ENCODE measurements around the gene DYNC1LI1. TPM values are rescaled to one million over a fixed set of nuclear protein-coding genes. Genes with fewer than 3 reads are reported as not detected.

The DYNC1LI1 gene
- total RNA-seq, 1 experiment from 2014 or later: 56.2 TPM

DNA sequence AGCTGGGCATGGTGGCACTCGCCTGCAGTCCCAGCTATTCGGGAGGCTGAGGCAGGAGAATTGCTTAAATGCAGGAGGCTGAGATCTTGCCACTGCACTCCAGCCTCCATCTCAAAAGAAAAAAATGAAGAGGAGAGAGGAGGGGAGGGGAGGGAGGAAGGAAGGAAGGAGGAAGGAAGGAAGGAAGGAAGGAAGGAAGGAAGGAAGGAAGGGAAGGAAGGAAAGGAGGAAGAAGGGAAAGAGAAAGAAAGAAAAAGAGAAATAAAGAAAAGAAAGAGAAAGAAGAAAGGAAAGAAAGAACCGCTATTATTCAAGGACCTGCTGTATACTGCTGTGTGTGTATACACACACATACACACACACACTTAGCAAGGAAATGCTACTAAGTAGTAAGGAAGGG lies 35.6 kb upstream of the DYNC1LI1 start:
- Histone ChIP-seq H2BK20ac (ENCODE audit: low read depth, low read length, poor library complexity, severe bottlenecking) (no peak overlapping the region), H4K20me1 (ENCODE audit: control insufficient read depth, insufficient read depth, insufficient read length) (no peaks in the 10 kb centered on the region), H3T11ph (ENCODE audit: low read length) (no peak overlapping the region), H2BK120ac (ENCODE audit: low read depth, low read length, poor library complexity, severe bottlenecking) (no peak overlapping the region), H3K9ac (ENCODE audit: extremely low read depth, insufficient read length, low read length) (no peak overlapping the region), H3K79me1 (ENCODE audit: insufficient read depth, low read depth, low read length, poor library complexity, severe bottlenecking) (no peaks in the 10 kb centered on the region), H2AFZ (ENCODE audit: low read length) (no peak overlapping the region), H3K27ac (ENCODE audit: insufficient read length, low read depth, low read length) (no peak overlapping the region), H3K79me2 (ENCODE audit: insufficient read depth, low read length) (no peaks in the 10 kb centered on the region), H2BK5ac (ENCODE audit: insufficient read length, low read length) (no peak overlapping the region), H3K18ac (ENCODE audit: insufficient read length, low read depth, low read length) (no peak overlapping the region), H4K8ac (replicated peaks; ENCODE audit: insufficient read length, low read depth, low read length) (no peak overlapping the region), H3K9me3 (ENCODE audit: control insufficient read depth, low read depth, low read length) (no peaks in the 10 kb centered on the region), H2BK15ac (ENCODE audit: low read depth, low read length) (no peak overlapping the region), H3K27me3 (ENCODE audit: insufficient read depth, low read length) (no peaks in the 10 kb centered on the region), H3K4me2 (ENCODE audit: insufficient read depth, insufficient read length, low read length) (no peak overlapping the region), H2BK12ac (ENCODE audit: insufficient read length, low read depth, low read length) (no peak overlapping the region), H3K56ac (ENCODE audit: insufficient read length, low read depth, low read length) (no peak overlapping the region), H2AK5ac (ENCODE audit: insufficient read length, low read length) (no peak overlapping the region), H3K4ac (ENCODE audit: low read depth, low read length) (no peak overlapping the region), H4K91ac (ENCODE audit: insufficient read length, low read depth, low read length) (no peak overlapping the region), H4K5ac (ENCODE audit: insufficient read length, low read depth, low read length) (no peak overlapping the region), H3K23ac (ENCODE audit: insufficient read length, low read depth, low read length) (no peak overlapping the region), H3K23me2 (ENCODE audit: insufficient read length, low read depth, low read length, poor library complexity, severe bottlenecking) (no peaks in the 10 kb centered on the region), H3K4me1 (ENCODE audit: insufficient read depth, low read length) (0 out of 2 replicates have a peak, but pooled peaks cover 2% of the 10 kb centered on the region), H3K14ac (ENCODE audit: insufficient read depth, low read length) (no peak overlapping the region)
- Mint-ChIP-seq H3K36me3 (ENCODE audit: insufficient read depth in 1 of 3, low read depth in 3 of 3) (no peaks in the 10 kb centered on the region), H3K4me1 (peaks cover 25 to 29% of the 10 kb centered on the region in 2 experiments), H3K27ac (no peak overlapping the region), H3K4me3 (no peak overlapping the region), H3K27me3 (ENCODE audit: low read depth) (peaks cover 9% of the 10 kb centered on the region), H3K9me3 (no peaks in the 10 kb centered on the region)
- TF ChIP-seq, protein P1, sequence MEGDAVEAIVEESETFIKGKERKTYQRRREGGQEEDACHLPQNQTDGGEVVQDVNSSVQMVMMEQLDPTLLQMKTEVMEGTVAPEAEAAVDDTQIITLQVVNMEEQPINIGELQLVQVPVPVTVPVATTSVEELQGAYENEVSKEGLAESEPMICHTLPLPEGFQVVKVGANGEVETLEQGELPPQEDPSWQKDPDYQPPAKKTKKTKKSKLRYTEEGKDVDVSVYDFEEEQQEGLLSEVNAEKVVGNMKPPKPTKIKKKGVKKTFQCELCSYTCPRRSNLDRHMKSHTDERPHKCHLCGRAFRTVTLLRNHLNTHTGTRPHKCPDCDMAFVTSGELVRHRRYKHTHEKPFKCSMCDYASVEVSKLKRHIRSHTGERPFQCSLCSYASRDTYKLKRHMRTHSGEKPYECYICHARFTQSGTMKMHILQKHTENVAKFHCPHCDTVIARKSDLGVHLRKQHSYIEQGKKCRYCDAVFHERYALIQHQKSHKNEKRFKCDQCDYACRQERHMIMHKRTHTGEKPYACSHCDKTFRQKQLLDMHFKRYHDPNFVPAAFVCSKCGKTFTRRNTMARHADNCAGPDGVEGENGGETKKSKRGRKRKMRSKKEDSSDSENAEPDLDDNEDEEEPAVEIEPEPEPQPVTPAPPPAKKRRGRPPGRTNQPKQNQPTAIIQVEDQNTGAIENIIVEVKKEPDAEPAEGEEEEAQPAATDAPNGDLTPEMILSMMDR (conservative IDR thresholded peaks at IDR 0.05): no peak
- no CpG with 5 or more reads among the region's 3 CpGs for WGBS (ENCODE audit: extremely low coverage, insufficient read length, low lambda C conversion rate)
- no peak for DNase-seq

All from H9 (cell line).